HG03432 (cell line): ENCODE data around the gene SELENOH.
A peak's percentile ranks its signal among the peaks of the same experiment; 100 is the strongest.

Source experiments
- ATAC-seq: cut with Tn5 transposase; IDR thresholded peaks from one replicate; pipeline ENCODE4 v1.9.1; 2021; ENCODE audit warnings: mild to moderate bottlenecking, moderate library complexity; ENCODE audit not compliant: unreplicated experiment

Gene SELENOH

GRCh38 chr11:57778318-57779037 is 37.2 kb downstream of the SELENOH start:
- peak; percentile 41 for ATAC-seq

- no peak for ATAC-seq
Observed at GRCh38 chr11:57779276-57779675, 38.0 kb downstream of the SELENOH start.

- no peak for ATAC-seq
Observed at GRCh38 chr11:57781529-57781943, 40.2 kb downstream of the SELENOH start.

GRCh38 chr11:57785072-57785471 is 43.8 kb downstream of the SELENOH start:
- peak; percentile 53 for ATAC-seq

GRCh38 chr11:57786436-57786835 is 45.1 kb downstream of the SELENOH start:
- ATAC-seq, result no peak

- ATAC-seq, result no peak
Observed at GRCh38 chr11:57787006-57787604, 45.8 kb downstream of the SELENOH start.

- ATAC-seq, result peak; percentile 62
Observed at GRCh38 chr11:57787920-57788702, 46.8 kb downstream of the SELENOH start.

GRCh38 chr11:57788703-57789088 is 47.4 kb downstream of the SELENOH start:
- ATAC-seq, result no peak

GRCh38 chr11:57791321-57792059 is 50.2 kb downstream of the SELENOH start:
- no peak for ATAC-seq

- ATAC-seq, result peak; percentile 82
Observed at GRCh38 chr11:57792060-57792541, 50.8 kb downstream of the SELENOH start.

- ATAC-seq, result peak; percentile 31
Observed at GRCh38 chr11:57792870-57793269, 51.6 kb downstream of the SELENOH start.
